Measurements from ENCODE around the gene RPL36AL.
A peak's percentile ranks its signal among the peaks of the same experiment; 100 is the strongest.
"Not testable (repeated sequence)": the region's sequence is repeated elsewhere in the genome, so short reads cannot be mapped to it uniquely, and the experiment has no call there.

Gene RPL36AL

DNA sequence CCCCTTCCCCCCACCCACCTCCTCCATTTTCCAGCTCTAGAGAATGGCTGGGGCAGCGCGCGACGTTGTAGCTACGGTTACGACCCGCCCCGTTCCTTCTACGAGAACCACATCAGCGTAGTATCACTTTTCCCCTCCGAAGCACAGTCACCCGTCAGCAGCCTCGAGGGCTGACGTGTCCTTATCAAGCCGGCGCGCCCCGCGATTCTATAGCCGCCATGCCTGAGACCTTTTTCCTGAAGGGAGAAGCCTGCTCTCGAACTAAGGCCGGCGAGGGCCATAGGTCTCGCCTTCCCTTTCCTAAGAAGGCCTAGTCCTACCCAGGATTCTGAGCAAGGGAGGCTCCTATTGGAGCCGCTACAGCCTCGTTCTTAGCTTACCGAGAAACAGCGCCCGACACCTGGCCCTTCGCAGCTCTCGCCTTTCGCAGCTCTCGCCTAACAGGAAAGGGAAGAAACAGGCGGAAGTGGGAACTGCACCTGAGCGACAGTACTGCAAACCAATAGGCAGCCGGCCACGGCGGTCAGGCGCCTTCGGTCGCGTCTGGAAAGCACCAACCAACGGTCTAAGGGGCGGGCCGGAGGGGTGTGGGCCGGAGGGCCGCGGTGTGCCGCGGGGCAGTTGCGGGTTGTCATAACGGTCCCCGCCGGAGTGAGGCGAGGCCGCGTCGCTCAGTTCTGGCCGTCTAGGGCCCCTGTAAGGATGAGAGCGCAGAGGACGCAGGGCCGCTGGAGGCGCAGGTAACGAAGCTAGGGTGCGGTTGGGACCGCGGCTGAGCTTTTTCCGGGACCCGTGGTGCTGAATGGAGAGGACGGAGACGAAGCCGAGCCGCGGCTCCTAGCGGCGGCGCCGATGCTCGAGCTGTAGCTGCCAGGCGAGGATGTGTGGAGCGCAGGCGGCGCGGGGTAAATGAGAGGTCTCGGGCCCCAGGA is at the start of gene RPL36AL, which contains the start of gene MGAT2:
Gene RPL36AL (minus strand): TSS at position 445 of the 932 bp plus-strand sequence. CDS start 1,522 bp downstream, outside the sequence.
Gene MGAT2 (plus strand): TSS at position 618 of the 932 bp plus-strand sequence. CDS start 470 bp downstream, outside the sequence.
- DNase-seq, result peak; percentile 84

DNA sequence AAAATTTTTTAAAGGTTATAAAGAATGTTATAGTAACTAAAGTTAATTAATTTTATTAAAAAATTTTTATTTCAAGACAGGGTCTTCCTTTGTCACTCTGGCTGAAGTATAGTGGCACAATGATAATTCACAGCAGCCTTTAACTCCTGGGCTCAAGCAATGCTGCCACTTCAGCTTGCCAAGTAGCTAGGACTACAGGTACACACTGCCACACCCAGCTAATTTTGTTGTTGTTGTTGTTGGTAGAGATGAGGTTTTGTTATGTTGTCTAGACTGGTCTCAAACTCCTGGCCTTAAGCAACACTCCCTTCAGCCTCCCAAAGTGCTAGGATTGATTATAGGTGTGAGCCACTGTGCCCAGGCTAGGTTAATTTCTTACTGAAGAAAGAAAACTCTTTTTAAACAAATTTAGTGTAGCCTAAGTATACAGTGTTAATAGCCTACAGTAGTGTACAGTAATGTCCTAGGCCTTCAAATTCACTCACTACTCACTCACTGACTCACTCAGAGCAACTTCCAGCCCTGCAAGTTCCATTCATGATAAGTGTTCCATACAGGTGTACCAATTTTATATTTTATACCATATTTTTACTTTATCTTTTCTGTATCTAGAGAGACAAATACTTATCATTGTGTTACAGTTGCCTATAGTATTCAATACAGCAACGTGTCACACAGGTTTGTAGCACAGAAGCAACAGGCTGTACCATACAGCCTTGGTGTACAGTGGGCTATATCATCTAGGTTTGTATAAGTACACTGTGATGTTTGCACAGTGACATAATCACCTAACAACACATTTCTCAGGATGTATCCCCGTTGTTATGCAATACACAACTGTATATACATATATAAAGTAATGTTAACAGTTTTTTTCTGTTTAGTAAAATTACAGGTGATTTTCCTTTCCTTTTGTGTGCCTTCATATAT is 39.4 kb upstream of the RPL36AL start:
- no peak for DNase-seq

DNA sequence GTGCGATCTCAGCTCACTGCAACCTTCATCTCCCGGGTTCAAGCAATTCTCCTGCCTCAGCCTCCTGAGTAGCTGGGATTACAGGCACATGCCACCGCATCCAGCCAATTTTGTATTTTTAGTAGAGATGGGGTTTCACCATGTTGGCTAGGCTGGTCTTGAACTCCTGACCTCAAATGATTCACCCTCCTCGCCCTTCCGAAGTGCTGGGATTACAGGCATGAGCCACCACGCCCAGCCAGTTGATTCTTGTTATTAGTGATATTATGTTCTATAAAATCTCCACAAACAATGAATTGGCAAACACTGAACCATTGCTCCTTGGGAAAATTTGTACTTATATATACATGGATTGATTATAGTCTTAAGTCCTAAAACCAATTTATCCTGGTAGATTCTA is 37.1 kb upstream of the RPL36AL start:
- not testable (repeated sequence) for DNase-seq

DNA sequence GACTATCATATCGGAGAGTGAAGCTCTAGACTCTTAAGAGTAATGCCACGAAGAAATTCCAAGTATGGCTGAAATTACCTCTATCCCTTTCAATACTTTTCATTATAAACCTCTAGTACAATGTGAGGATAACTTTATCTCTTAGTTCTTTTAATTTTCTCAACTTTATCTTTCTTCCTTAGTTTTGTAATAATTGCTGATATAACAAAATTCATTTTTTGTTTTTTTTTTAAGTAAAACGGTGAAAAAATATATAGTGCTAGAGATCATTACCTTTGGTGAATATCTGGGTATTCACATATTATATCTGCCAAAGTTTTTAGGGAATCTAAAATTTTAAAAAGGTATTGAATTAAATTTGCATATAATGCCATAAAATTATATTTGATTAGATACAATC is 34.1 kb upstream of the RPL36AL start:
- no peak for DNase-seq

DNA sequence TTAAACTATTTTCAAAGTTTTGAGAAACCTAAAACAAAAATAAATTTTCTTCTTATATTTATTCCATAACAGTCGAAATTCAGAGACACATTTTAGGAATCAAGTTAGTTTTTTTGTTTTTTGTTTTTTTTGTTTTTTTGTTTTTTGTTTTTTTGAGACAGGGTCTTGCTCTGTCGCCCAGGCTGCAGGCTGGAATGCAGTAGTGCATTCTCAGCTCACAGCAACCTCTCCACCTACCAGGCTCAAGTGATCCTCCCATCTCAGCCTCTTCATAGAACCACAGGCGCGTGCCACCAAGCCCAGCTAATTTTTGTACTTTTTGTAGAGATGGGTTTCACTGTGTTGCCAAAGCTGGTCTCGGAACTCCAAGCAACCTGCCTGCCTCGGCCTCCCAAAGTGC is 33.1 kb upstream of the RPL36AL start:
- DNase-seq, result no peak

DNA sequence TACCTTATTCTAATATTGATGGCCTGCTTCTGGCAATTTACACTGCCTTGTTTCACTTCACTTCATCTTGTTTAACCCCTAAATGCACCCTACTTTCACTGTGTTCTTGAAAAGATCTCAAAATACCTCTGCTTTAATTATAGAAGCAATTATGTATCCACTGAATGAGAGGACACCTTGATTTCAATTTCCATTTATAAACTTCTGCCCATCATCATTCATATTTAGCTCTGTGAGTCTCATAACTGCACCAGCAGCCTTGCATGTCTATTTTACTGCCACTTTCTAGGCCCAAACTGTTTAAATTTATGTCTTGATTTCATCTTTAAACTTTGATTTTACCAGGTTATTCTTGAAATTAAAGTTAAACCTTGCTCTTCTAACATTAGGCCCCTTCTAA is 21.7 kb upstream of the RPL36AL start:
- DNase-seq, result no peak

DNA sequence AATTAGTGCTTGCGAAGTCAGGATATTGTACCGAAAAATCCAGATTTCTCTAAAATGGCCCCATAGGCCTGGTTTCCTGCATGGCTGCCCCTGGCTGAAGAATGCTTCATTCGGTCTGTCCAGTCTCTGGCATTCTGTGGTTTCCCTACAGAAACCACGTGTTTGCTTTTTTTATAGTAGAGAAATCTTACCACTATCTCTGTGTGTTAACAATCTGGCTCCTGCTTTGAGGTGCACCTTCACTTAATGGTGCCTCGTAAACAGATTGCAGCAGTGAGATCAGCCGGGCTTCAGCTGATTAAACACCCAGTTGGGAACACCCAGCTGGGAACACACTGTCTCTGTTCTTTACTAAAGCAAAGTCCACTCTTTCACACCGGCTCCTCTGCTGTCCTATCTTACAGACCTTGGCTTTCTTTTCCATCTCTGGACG is 21.3 kb upstream of the RPL36AL start:
- no peak for DNase-seq

DNA sequence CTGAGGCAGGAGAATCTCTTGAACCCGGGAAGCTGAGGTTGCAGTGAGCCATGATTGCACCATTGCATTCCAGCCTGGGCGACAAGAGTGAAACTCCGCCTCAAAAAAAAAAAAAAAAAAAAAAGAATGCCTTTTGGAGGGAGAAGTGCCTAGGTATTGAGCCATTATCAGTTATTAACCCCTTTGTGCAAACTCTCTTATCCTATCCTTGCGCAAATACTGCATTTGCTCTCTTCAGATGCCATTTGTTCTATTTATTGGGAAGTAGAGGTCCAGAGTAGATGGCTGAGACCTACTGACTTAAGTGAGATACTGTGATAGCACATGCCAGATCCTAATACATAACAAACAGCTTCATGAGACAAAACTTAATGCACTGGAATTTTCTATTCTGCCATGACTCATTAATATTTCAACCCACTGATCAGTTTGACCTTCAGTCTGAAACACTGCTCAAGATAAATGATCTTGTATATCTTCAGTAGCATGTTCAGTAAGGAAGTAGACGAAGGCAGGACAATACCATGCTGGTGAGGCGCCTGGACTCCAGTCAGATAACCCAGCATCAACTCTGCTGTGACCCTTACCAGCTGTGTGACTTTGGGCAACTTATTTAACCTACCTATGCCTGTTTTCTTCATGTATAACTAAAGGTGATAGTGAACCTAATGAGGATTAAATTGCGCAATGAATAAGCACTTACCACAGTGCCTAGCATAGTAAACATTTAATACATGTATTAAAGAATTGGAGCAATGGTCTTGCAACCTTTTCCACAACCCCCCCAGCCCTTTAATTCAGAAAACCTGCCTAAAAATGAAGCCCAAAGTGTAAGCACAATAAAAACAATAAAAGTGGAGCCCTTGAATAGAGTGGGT is 20.4 kb upstream of the RPL36AL start:
- no peak for DNase-seq

DNA sequence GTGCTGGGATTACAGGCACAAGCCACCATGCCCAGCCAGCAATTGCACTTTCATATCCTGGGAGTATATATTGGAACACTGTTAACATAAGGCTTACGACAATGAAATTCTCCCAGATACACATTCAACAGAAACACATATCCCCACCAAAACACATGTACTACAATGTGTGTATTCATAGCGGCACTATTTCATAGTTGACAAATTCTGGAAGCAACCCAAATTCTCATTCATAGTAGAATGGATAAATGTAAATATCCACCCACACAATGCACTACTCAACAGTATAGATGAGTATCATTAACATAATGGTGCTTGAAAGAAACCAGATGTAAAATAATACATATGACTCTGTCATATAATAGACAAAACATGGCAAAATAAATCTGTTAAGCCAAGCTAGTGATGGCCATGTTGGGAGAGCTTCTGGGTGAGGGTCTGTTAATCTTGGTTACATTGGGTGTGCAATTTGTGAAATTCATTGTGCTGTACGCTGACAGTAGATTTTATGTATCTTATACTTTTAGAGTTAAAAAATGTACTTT is 17.2 kb upstream of the RPL36AL start:
- DNase-seq, result no peak

DNA sequence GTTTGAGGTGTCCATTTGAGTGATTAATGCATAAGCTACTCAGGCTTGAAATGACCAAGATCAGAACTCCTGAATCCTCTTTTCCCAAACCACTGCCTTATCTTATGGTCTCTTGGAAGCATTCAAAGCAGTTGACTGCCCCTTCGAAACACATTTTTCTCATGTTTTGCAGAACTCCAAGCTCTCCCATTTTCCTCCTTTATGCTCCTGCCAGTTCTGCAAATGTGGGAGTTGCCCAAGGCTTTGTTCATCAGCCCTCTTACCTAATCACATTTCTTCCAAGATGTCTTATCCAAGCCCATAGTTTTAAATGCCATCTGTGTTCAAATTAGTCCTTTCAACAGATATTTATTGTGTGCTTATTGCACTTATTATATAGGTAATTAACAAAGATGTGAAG is 16.4 kb upstream of the RPL36AL start:
- DNase-seq, result no peak

DNA sequence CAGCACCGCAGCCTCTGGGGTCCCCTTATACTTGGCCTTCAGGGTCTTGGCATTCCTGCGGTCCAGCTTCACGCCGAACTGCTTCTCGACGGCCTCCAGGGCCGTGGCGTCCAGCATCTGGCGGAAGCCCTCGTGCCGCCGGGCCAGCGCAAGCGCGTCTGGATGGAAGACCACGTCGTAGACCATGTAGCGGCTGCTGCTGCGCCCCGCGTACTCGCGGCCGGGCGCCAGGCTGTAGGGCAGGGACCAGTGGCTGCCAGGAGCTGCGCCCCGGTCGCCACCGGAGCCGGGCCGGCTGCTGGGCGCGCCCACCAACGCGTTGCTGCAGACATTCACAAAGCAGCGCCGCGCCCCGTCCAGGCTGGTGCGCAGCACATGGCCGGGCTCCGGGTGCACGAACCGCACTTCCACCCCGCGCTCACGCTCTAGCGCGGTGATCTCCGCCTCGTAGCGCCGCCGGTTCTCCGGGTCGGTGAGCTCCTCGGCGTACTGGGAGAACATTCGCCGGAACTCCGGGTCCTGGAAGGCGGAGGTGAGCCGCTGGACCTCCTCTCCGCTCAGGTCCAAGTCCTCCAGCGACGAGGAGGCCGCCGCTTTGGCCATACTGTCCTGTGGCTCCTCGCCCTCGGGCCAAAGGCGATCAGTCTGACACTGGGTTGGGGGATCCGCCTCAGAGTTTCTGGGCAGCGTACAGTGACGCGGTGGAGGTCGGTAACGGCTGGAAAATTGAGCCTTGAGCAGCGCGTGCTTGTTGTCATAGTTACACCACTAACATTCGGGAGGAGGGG is 14.3 kb upstream of the RPL36AL start, which contains the start of gene DNAAF2:
Gene DNAAF2 (minus strand): TSS at position 698 of the 788 bp plus-strand sequence. CDS start 95 bp downstream, at position 603.
- peak; percentile 47 for DNase-seq

DNA sequence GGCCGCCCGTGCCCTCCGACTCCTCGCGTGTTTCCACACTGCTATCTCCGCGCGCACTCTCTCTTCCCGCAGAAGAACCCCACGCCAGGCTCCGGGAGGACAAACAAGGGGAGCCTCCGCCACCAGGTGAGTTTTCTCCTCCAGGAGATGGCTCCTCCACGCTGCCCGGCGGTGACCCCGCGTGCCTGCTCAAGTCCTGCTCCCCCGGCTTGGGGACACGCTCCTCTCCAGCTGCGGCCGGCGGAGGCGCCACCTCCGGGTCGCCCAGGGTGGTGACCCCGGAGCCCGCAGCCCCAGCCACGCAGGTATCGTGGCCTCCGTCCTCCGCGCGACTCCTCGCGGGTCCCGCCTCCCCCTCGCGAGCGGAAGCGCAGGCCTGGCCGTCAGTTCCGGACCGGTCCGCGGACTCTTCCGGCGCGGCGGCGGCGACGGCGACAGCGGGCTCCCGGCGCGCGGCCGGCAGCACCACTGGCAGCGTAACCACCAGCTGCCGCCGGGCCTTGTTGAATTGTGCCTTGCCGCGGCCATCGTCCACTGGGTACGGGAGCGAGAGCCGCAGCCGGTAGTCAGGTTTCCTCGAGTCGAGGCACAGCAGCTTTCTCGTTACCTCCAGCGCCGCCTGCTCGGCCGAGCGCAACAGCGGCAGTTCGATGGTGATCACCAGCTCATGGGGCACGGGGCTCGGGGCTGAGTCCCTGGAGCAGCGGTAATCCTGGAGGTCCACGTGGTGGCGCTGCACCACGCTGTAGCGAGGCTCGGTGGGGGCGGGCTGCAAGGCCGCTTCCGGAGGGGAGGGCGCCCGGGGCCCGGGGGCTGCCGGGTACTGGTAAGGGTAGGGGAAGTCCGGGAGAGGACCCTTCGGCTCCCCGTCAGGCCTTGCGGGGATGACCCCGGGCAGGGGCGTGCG is 13.5 kb upstream of the RPL36AL start:
- peak; percentile 92 for DNase-seq

DNA sequence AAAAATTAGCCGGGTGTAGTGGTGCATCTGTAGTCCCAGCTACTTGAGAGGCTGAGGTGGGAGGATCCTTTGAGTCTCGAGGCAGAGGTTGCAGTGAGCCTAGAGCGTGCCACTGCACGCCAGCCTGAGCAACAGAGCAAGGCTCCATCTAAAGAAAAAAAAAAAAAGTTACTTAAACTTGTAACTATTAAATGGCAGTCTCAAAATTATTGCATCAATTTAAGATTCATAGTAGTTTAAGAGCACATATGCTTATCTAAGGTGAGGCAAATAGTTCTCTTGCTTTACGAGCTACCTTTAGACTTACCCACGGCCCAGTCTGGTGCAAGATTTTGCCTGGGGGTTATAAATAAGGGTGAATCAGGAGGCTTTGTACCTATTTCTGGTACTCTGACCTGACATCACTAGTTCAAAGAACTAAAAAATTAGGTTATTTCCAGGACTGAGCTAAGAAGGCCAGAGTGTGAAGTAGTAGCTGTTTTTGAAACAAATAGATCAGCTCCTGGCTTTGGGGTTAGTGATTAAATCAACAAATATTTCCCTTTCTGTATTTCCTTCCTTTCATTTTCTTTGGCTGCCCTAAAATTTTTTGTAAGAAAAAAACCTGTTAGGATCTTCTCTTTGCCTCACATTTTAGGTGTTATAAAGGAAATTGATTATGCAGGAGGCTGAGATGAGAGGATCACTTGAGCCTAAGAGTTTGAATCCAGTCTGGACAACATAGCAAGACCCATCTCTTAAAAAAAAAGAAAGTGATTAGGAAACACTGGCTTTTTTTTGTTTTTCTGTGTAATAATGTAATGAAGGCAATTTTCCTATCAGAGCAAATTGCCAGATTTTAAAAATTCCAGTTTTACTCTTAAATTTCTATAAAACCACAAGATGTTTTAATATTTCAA is 3.8 kb upstream of the RPL36AL start:
- no peak for DNase-seq

DNA sequence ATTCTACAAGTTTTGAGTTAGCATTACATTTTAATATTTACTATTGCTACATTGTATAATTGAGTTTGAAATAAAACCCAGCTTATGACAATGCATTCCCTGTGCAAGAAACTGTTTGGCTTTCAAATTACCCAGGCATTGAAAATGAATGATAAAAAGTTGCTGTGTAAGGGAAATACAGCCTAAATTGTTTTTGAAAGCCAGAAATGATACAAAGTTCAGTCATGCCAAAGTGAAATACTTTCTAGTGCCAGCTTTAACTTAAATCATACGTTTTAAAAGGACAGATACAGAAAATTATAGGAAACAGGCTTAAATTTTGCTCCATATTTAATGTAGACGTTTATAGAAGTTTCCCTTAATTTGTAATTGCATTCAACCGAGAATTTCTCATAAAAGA is 3.0 kb upstream of the RPL36AL start:
- no peak for DNase-seq

DNA sequence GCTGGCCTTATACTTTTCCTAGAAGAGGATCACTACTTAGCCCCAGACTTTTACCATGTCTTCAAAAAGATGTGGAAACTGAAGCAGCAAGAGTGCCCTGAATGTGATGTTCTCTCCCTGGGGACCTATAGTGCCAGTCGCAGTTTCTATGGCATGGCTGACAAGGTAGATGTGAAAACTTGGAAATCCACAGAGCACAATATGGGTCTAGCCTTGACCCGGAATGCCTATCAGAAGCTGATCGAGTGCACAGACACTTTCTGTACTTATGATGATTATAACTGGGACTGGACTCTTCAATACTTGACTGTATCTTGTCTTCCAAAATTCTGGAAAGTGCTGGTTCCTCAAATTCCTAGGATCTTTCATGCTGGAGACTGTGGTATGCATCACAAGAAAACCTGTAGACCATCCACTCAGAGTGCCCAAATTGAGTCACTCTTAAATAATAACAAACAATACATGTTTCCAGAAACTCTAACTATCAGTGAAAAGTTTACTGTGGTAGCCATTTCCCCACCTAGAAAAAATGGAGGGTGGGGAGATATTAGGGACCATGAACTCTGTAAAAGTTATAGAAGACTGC is 1.7 kb upstream of the RPL36AL start:
- no peak for DNase-seq

DNA sequence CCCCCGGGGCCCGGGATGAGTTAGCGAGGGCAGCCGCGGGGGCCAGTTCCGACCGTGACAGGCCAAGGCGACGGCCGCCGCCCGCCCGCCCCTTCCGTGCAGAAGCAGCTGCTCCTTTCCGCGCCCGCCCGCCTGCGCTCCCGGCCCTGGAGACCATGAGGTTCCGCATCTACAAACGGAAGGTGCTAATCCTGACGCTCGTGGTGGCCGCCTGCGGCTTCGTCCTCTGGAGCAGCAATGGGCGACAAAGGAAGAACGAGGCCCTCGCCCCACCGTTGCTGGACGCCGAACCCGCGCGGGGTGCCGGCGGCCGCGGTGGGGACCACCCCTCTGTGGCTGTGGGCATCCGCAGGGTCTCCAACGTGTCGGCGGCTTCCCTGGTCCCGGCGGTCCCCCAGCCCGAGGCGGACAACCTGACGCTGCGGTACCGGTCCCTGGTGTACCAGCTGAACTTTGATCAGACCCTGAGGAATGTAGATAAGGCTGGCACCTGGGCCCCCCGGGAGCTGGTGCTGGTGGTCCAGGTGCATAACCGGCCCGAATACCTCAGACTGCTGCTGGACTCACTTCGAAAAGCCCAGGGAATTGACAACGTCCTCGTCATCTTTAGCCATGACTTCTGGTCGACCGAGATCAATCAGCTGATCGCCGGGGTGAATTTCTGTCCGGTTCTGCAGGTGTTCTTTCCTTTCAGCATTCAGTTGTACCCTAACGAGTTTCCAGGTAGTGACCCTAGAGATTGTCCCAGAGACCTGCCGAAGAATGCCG is 872 bp upstream of the RPL36AL start:
- DNase-seq, result peak; percentile 37

DNA sequence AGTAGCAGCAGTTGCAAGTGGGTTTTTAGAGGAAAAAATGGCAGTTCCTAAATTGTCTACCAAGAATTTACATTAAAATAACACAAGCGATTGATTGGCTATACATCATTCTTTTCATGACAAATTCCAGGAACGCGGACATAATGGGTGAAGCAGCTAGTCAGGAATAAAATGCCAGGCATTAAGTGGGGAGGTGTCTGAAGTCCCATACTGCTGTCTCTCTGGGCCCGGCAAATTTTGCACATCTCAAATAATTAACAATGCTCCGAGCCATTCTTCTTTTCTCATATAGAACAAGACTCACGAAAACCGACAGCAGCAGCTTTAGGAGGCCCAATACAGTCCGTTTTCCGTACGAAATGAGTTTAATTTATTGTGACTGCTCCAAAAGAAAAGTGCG is 696 bp downstream of the RPL36AL start:
- DNase-seq, result no peak

DNA sequence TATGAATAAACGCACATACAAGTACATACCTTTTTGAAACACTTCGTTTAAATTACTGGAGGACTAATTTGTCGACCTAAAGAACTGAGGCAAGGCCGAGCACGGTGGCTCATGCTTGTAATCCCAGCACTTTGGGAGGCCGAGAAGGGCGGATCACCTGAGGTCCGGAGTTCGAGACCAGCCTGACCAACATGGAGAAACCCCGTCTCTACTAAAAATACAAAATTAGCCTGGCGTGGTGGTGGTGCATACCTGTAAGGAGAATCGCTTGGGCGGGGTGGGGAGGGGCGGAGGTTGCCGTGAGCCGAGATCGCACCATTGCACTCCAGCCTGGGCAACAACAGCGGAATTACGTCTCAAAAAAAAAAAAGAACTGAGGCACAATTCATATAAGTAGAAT is 1.2 kb downstream of the RPL36AL start:
- not testable (repeated sequence) for DNase-seq

Measured in activated T-cell treated with anti-CD3 and anti-CD28 coated beads for 4 hours (primary cell).